AG08396 (cell line): ENCODE measurements around the gene CDC20.
"Not testable (repeated sequence)": the region's sequence is repeated elsewhere in the genome, so short reads cannot be mapped to it uniquely, and the experiment has no call there.

ENCODE experiments used
- DNase-seq: peaks from one replicate; pipeline ENCODE4 v3.0.0; 2012; ENCODE audit warnings: low spot score, mixed read lengths

CDC20 gene

DNA sequence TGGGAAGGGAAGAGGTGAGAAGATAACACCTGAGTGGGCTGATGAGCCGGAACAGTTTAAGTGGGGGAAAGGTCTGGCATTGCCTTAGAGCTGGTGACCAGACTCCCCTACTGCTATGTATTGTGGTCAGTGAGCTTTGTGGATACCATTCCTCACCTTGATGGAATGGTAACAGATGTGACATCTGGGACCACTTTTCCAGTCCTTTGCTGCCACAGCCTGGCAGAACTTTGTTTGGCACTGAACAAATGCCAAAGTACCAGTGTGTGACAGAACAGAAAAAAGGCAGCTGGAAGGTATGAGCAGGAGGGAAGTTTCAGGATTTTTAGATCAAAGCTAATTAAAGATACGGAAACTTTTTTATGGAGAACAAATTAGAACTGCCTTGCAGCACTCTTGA, 24.7 kb downstream of the CDC20 start:
- no peak for DNase-seq

DNA sequence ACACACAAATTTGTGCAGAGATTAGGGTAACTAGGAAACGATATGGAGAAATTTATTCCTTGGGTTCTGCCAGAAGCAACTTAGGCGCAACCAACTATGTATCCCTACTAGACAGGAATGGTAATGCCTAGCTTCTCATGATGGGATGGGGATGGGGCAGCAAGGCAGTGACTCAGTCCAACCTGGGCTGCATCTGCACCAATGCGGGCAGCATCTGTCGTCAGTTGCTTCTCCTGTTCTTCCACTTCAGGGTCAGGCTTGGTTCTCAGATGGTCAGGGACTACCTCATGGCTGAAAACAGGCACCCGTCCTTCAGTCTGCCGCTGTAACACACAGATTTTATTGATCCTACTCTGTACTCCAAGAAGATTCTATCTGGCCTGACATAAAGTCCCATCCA, 27.9 kb downstream of the CDC20 start:
- DNase-seq, result no peak

DNA sequence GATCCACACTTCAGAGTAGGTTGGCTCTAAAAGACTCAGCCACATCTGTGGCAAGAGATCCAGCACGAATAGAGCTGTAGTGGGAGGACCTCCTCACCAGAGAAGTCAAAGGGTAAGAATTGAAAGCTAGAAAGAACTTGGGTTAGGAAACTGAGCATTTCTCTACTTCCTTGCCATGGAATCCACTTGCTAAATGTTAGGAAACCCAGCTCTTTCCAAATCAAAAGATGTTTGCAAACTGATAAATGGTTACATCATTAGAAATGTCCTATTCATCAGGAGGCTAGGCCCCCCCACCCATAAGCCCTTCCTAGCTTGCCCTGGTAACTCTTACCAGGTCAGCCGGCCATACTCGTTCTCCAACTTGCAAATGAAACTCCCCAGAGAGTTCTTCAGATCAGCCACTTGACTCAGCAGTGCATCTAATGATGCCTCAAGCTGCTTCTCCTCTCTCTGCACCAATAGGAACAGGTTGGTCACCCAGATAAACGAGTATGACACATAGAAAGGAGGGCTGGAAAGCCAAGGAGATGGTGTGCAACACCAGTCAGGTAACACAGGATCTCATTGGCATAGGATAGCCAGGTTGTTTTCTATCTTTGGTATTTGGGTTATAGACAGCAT, 29.3 kb downstream of the CDC20 start:
- DNase-seq, result no peak

DNA sequence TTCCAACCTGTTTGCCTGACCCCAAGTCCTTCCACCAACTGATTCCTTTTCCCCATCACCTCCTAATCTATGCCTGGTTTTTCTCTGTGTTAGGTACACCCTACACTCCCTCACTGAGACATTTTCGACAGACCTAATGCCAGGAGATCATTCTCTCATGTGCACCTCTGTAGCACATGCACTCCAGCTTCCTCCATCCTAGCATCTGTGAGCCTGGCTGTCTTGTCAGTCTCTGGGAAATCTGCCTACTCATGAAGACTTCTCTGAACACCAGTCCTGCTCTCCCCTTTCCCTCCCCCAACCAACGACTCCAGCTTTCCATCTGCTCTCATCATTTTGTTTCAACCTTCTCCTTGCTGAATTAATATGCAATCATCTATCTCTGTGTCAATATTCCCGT, 29.8 kb downstream of the CDC20 start:
- no peak for DNase-seq

DNA sequence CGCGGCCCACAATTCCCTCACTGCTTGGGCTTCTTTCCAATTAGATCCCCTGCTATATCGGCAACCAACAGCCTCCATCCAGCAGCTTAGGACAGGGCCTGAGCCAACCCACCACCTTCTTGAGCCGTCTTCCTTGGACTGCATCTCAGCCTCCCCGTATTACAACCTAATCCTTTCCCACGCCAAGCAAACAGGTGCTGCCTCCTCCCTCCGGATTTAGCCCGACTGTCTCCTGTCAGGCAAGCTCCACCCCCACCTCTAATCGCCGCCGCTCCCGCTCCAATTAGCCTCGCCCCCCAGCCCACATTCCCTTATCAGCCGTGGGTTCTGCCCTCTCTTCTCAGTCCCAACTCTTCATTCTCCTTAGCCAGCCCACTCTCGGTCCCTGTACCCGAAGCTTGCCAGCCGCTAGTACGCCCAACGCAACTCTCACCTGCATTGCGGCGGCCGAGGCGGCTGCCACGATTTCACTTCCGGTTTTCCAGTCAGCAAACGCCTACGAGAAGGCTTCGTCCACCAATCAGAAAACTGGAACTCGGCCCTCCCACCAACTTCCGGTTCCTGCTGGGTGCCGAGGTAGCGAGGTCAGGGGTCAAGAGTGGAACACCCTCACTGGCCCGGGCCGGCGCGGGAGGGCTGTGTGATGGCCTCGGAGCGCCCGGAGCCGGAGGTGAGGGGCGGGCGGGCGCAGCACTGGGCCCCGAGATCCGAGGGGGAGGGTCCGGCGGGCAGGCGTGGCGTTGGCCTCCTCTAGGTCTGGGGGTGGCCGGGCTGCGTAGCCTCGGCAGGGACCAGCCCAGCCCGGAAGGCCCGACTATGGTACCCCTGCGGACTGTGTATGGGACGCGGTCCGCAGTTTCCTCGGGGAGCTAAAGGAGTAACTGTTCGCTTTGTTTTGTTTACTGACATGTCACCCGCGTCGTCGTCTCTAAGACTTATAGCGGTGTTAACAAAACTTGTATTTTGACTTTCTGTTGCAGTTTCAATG, 30.8 kb downstream of the CDC20 start, which contains the start of the genes MED8 and SZT2:
MED8 (minus strand) TSS at position 475 of the 988 bp plus-strand sequence; CDS start at position 439, 36 bp downstream.
SZT2 (plus strand) TSS at position 574 of the 988 bp plus-strand sequence; CDS start at position 644, 70 bp downstream.
- peak; percentile 97 for DNase-seq

DNA sequence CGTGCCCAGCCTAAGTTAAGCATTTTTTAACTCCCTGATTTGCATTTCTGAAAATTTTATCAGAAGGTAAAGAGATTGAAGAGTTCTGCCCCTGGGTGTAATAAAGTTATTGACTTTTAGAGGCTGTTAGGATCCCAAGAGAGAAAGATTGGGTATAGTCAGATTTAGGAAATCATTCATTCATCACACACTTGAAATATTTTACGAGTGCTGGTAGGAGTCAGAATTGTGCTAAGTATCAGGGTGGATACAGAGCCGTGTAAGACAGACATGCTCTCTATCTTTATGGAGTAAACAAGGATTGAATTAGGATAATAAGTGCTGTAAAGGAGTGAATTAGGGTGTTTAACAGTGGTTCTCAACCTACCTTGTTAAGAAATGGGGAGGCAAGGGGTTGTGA, 33.9 kb downstream of the CDC20 start:
- DNase-seq, result no peak

DNA sequence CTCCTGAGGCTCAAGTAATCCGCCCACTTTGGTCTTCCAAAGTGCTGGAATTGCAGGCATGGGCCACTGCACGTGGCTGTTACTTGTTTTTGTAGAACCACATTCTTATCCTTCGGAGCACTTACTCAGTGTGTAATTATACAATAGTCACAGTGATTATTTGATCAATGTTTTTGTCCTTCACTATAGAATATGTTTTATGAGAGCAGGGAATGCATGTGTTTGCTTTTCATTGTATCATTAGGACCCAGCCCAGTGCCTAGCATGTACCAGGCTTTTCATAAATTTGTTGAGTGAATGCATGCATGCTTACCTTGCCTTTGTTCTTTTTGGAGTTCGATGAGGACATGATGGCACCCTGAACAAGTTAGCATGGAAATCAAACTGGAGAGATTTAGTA, 36.7 kb downstream of the CDC20 start:
- DNase-seq, result no peak

DNA sequence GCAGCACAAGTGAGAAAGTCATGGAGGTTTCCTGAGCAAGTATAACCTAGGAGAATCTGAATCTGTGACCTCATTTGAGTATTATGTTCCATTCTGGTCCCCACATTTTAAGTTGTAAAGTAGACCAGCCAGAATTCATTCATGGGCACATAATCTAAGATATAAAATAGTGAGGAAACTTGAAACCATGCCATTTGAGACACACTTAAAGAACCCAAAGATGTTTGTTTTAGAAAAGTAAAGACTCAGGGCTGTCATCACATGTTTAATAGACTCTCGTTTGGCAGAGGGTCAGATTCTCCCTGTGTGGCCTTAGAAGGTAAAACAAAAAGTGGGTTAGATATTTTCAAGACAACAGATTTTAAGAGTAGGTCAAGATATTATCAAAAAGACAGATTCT, 37.3 kb downstream of the CDC20 start:
- no peak for DNase-seq

DNA sequence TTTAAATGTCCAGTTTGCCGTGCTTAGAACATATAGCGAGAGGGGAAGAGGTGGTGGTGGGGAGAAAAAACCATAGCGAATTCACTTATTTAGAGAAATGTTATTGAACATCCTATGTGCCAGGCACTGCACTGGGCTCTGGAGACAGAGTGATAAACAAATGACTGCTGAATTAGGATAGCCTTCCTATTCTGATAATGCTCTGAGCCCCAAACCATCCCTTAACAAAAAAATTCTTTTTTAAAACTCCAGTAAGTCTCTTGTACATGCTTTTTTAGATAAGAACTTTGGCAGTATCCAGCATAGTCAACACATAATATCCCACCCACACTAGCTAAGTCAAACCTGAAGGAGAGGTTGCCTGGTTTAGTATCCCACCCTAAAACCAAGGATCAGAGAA, 39.4 kb downstream of the CDC20 start:
- DNase-seq, result no peak

DNA sequence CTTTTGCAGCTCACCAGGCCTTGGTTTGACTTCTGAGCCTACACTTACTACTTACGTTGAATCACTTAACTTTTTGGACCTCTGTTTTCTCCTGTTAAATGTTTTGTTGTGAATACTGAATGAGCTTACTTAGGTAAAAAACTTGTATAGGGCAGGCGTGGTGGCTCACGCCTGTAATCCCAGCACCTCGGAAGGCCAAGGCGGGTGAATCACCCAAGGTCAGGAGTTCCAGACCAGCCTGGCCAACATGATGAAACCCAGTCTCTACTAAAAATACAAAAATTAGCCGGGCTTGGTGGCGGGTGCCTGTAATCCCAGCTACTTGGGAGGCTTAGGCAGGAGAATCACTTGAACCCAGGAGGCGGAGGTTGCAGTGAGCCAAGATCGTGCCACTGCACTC, 41.7 kb downstream of the CDC20 start:
- not testable (repeated sequence) for DNase-seq

DNA sequence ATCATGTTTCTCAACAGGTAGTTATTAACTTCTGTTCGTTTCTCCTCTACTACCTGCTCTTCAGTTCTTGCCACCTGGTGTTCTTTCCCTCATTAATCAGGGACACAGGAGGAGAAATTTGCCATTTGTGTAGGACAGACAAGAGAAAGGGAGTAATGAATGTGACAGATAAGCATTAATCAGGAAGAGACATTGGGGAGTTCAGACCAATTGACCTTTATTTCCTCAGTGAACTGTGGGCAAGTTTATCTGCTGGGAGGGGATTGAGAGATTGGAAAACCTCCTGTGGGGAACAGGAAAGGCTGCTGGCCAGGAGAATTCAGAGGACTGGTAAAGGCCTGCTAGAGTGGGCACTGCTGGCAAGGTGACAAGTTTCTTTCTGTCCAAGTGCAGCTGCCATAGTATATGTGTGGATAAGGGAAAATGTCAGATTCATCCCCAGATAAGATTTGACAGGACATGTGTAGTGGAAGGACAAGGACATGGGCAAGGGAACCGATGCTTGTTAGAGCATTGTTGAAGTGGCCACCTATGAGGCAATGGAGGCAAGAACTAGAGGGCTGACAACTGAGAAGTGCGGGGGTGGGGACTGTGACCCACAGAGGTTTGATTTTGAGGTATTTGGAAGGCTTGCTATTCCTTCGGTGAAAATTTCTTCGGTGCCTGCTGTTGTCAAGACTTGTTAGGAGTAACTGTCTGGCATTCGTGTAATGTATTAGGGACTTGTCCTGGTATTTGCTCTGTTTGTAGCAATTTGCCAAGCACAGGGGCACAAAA, 43.5 kb downstream of the CDC20 start:
- no peak for DNase-seq

DNA sequence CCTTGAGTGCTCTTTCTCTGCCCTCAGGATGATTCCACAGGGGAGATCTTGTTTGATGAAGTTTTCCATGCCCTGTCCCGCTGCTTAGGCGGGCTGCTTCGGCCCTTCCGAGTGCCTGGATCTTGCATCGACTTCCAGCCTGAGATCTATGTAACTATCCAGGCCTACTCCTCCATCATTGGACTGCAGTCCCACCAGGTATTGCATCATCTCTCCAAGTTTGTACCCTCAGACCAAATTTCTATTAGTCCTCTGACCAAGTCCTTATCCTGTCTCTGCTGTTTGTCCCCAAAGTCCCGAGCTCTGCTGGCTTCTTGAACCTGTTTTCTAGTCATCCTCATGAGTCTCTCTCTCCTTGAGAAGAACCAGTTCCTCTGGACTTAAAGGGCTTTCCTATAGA, 45.6 kb downstream of the CDC20 start:
- DNase-seq, result no peak

DNA sequence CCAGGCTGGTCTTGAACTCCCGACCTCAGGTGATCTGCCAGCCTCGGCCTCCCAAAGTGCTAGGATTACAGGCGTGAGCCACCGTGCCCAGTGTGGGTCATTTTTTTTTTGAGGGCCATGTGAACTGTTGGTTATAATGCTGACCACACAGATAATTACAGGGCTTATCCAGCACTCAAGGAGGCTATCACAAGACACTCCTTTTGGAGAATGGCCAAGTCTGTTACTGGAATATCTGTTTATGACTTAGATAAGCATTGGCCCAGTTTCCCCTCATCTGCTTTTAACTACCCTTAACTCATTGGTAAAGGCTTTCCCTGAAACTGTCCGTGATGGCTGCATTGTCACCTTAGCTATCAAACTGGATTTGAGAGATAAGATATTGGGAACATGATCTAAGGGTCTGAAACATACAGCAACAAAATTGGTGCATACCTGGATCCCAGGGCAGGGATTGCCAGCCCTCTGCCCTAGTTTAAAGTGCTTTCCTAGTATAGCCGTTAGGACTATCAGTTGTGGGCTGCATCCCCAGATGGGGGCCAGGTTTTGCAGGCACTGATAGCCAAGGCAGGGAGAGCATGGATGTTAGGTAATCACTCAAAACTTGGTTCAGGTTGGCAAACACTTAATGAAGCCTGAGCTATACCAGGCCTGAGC, 46.6 kb downstream of the CDC20 start:
- no peak for DNase-seq

DNA sequence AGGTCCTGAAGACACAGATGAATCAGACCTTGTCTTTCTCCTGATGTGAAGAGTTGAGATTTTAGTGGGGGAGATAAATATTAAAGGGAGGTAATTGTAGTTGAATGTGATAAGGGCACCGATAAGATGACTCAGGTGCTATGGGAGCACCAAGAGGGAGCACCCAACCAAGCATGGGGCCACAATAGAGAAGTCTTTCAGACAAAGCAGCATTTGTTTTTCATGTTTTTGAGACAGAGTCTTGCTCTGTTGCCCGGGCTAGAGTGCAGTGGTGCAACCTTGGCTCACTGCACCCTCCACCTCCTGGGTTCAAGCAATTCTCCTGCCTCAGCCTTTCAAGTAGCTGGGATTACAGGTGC, 47.1 kb downstream of the CDC20 start:
- DNase-seq, result no peak

DNA sequence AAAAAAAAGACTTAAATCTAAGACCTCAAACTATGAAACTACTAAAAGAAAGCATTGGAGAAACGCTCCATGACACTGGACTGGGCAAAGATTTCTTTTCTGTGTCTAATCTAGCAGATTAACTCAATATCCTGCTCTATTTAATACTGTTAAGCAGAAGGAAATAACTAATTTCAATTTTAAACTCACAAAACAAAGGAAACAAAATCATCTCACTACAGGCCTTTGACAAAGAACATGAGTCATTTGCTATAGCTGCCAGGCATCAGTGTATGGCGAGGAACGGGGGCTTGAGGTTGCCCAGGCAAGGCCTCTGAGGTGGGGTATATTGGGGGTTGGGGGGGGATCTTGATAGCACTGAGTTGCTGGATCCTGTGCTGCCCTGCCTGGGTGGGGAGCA, 51.8 kb downstream of the CDC20 start:
- DNase-seq, result no peak
